ENCODE measurements around the gene LGALS14.

The LGALS14 gene

GRCh38 chr19:39746836-39747529, 42.7 kb downstream of the LGALS14 start:
- no peak for DNase-seq

GRCh38 chr19:39749981-39750380, 45.7 kb downstream of the LGALS14 start:
- no peak for DNase-seq

GRCh38 chr19:39752390-39752789, 48.1 kb downstream of the LGALS14 start:
- DNase-seq, result no peak

- no peak for DNase-seq
These were observed 48.5 kb downstream of the LGALS14 start for GRCh38 chr19:39752795-39753194.

- DNase-seq, result no peak
These were observed 50.3 kb downstream of the LGALS14 start for GRCh38 chr19:39754544-39754943.

GRCh38 chr19:39754971-39755370, 50.7 kb downstream of the LGALS14 start:
- DNase-seq, result no peak
